Hepatocyte (in vitro differentiated cells): ENCODE results near the gene KCNK13.

Source experiments
- EZH2 ChIP-seq: fragments of 200-600 bp; sonication (generic); IDR thresholded peaks from 2 replicates; pipeline ENCODE4 v1.6.1; 2016; ENCODE audit warnings: antibody characterized with exemption, mild to moderate bottlenecking, borderline replicate concordance
- EZH2phosphoT487 ChIP-seq: fragments of 200-600 bp; sonication (generic); IDR thresholded peaks from one replicate; pipeline ENCODE4 v1.6.1; 2018; ENCODE audit warnings: antibody characterized with exemption, mild to moderate bottlenecking, low read depth, moderate library complexity; ENCODE audit not compliant: unreplicated experiment, severe bottlenecking
- TF ChIP-seq, protein P1 (sequence below): fragments of 200-600 bp; sonication (generic); IDR thresholded peaks from 2 replicates; pipeline ENCODE4 v1.5.1; 2016; ENCODE audit warnings: antibody characterized with exemption, mild to moderate bottlenecking; ENCODE audit not compliant: poor library complexity

DNA sequence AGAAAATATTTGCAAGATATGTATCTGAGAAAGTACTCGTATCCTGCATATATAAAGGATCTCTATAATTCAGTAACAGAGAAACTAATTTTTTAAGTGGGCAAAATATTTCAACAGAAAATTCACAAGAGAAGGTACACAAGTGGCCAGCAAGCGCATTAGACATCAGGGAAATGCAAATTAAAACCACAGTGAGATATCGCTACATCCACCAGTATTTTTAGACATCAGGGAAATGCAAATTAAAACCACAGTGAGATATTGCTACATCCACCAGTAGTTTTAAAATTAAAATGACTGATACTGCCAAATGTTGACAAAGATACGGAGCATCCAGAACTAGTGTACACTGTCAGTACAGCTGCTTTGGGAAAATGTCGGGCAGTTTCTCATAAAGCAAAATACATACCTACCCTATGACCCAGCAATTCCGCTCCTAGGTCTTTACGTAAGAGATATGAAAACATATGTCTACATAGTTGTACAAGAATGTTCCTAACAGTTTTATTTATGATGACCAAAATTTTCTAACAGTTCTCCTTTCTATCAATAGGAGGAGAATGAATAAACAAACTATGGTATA is 2.8 kb upstream of the KCNK13 start:
- no peak for TF ChIP-seq EZH2
- TF ChIP-seq, protein P1, sequence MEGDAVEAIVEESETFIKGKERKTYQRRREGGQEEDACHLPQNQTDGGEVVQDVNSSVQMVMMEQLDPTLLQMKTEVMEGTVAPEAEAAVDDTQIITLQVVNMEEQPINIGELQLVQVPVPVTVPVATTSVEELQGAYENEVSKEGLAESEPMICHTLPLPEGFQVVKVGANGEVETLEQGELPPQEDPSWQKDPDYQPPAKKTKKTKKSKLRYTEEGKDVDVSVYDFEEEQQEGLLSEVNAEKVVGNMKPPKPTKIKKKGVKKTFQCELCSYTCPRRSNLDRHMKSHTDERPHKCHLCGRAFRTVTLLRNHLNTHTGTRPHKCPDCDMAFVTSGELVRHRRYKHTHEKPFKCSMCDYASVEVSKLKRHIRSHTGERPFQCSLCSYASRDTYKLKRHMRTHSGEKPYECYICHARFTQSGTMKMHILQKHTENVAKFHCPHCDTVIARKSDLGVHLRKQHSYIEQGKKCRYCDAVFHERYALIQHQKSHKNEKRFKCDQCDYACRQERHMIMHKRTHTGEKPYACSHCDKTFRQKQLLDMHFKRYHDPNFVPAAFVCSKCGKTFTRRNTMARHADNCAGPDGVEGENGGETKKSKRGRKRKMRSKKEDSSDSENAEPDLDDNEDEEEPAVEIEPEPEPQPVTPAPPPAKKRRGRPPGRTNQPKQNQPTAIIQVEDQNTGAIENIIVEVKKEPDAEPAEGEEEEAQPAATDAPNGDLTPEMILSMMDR, result no peak
- no peak for TF ChIP-seq EZH2phosphoT487
